DMS53 (cell line): ENCODE results near the gene SERINC5.
"Not testable (repeated sequence)": the region's sequence is repeated elsewhere in the genome, so short reads cannot be mapped to it uniquely, and the experiment has no call there.

ENCODE experiments used
- DNase-seq: peaks from one replicate; lab custom pipeline; 2025; lab: John Stamatoyannopoulos, UW

SERINC5 gene

DNA sequence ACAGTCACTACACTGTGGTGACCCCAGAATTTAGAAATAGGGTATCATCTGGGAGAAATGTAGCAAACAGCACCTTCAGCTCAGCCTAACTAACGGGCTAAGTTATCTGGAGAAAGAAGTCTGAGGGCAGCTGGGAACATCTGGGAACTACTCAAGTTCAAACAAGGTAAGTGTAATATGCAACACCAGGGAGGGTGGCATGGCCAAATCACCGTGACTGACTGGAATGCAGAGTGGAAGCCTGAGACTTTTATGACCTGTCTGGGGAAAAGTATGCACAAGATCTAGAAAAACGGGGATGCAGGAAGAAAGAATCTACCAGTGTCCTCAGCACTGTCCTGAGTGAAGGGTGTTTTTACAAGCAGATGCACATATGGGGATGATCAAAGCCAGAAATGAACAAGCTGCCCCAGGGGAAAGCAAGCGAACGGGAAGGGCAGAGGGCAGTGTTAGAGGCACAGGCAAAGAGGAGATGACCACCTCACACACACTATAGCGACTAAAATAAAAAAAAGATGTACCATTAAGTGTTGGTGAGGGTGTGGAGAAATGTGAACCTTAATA, 59.9 kb downstream of the SERINC5 start:
- no peak for DNase-seq

DNA sequence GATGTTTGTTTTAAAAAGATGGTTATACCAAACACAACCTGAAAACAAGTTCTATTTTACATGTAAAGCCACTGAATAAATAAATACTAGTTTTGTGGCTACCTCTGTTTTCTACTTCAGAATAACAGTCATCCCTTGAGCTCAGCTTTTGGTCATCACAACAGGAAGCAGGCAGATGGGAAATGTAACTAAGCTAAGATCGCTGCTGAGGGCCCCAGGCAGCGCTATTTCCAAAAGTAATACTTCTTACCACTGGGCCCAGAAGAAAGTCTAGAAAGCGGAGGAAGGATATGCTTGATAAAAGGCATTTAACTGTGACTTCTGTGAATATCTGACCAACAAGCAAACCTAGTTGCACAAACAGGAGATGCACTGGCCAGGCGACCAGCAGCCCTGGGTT, 61.4 kb downstream of the SERINC5 start:
- no peak for DNase-seq

DNA sequence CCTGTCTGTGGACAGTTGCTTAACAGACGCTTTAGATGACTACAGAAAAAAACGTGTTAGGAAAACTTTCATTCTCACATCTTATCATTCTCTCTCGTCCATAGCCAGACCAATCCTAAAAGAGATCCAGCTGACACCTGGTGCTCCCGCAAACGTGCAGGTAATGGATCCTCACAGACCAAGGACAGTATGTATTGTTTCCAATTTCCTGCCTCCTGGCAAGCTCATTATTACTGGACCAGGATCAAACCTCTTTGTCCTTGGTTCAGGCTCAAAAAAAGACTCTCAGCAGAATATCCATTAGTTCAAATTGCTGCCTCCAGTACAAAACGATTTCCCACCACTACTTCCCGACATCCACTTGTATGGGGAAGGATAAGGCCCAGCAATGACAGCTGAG, 62.4 kb downstream of the SERINC5 start:
- DNase-seq, result no peak

DNA sequence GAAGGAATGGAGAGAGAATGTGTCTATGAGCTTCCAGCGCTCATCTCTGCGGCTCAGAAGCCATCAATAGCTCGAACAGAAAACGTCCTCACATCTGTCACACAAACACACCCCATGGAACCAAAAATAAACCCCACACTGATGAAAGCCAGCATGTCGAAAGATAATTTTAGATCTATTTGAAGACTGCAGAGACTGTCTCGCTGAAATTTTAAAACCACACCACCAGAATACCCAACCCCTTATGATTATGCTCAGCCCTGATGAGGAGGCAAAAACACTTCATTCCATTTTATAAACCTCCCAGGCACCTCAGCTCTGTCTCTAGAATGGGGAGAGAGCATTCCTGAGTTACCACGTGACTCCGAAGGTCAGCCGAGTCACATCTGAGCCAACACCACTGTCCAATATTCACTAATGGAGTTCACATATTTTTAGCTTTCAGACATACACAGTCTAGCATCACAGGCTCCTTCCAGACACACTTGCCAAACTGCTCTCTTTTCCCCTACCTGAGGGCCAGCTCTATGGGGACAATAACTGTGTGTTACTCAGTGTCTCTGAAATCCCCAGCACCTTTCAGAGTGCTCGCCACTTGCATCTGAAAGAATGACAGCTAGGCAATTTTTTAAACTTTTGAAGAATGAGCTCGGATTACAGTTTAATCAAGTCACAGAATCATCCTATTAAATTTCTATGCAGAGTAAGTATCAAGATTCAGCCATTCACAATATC, 63.2 kb downstream of the SERINC5 start:
- DNase-seq, result no peak

DNA sequence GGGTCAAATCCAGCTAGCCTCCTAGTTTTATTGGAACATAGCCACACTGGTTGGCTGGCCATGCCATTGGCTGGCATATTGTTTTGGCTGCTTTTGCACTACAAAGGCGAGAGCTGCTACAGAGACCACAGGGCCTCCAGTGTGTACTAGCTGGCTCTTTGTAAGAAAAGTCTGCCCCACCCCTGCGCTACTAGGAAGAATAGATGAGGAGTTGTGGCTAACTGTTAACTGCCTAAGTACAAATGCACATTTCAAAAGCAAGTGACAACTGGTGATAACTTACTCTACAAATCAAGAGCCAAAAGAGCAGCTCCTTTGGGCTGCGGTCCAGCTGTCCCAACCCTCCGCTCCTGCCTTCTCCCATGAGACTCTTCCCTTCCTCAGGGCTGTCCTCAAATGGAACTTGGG, 63.9 kb downstream of the SERINC5 start:
- DNase-seq, result no peak

DNA sequence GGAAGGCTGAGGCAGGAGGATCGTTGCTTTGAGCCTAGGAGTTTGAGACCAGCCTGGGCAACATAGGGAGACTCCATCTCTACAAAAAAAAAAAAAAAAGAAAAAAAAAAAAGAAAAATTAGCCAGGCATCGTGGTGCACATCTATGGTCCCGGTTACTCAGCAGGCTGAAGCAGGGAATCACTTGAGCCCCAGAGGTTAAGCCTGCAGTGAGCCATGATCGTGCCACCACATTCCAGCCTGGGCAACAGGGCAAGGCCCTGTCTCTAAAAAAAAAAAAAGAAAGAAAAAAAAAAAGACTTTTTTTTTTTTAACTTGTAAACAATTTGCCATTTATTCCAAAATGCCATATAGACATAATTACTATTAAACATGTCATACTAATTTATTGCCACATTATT, 64.5 kb downstream of the SERINC5 start:
- no peak for DNase-seq

DNA sequence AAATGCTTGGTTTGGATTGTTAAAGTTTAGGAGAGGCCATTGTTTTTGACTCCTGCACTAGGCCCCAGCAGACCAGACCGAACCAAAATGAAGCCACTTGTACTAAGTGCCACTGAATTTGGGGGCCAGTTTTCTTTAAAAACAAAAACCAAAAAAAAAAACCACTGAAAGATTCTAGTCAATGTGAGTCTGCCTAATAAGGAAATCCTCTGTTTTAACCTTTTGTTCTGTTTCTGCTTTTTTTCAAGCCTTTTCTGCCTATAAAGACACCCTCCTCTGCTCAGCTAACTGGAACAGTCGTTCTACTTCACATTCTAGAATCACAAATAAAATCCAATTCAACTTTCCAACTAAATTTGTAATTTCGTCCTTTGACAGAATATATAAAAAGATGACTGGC, 64.9 kb downstream of the SERINC5 start:
- no peak for DNase-seq

DNA sequence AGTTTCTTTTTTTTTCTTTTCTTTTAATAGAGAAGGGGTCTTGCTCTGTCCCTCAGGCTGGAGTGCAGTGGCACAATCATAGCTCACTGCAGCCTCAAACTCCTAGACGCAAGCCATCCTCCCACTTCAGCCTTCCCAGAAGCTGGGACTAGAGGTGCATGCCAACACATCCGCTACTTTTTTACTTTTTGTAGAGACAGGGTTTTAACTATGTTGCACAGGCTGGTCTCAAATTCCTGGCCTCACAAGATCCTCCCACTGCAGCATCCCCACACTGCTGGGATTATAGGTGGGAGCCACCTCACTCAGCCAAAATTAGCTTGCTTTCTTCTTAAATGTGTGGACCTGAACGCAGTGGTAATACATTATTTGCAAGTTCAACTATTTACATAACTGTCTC, 66.1 kb downstream of the SERINC5 start:
- DNase-seq, result no peak

DNA sequence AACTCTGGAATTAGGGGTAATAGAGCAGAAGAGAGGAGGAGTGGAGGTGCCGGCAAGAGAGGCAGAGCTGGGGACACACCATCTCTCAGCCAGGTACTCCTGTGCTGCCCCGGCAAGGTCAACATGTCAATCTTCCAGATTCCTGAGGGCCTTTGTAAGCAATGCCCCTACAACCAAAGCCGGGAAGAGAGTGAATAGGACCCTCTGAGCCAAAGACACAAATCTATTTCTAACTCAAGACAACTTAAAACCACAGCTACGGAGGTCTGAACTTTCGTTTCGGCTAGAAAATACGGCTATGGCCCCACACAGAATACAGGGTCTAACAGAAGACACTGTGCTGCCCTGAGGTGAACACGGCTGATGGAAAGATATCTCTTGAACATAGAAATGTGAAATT, 66.6 kb downstream of the SERINC5 start:
- DNase-seq, result no peak

DNA sequence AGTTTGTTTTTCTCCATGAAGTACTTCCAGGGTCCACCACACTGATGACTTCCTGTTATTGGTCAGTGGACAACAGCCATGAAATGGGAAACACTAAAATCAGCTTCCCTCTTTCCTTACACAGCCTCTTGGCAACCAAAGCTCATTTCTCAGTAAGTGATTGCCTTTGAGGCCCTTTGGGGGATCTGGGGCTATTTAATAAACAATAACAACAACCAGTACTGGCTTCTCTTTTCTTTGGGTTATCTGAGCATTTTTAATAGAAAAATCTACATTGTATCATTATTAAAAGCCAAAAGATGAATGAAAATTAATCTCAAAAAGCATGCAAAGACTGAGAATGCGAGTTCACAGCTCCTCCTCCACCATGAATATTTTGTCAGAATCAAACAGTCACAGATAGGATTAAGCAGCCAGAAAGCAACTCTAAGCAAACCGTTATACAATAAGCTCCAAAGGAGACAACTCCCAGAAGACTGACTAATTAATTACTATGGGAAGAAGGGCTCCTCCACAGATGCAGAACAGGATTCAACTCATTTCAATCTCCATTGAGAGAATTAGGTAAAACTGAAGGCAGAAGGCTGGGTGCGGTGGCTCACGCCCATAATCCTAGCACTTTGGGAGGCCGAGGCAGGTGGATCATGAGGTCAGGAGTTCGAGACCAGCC, 68.3 kb downstream of the SERINC5 start:
- no peak for DNase-seq

DNA sequence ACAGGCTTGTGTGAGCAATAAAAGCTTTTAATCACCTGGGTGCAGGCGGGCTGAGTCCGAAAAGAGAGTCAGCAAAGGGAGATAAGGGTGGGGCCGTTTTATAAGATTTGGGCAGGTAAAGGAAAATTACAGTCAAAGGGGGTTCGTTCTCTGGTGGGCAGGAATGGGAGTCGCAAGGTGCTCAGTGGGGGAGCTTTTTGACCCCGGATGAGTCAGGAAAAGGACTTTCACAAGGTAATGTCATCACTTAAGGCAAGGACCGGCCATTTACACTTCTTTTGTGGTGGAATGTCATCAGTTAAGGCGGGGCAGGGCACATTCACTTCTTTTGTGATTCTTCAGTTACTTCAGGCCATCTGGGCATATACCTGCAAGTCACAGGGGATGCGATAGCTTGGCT, 70.3 kb downstream of the SERINC5 start:
- not testable (repeated sequence) for DNase-seq

DNA sequence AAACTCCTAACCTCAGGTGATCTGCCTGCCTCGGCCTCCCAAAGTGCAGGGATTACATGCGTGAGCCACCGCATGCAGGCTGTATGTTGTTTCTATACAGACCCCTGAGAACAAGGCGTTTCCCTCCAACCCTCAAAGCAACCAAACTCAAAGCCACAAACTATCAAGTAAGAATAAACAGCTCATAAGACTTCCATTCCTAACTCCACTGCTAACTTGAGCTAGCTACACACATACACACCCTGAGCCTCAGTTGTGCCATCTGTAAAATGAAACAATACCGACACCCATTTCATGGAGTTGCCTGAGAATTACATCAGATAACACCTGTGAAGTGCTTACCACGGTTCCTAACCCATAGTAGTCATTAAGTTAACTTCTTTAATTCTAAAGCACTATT, 70.8 kb downstream of the SERINC5 start:
- no peak for DNase-seq

DNA sequence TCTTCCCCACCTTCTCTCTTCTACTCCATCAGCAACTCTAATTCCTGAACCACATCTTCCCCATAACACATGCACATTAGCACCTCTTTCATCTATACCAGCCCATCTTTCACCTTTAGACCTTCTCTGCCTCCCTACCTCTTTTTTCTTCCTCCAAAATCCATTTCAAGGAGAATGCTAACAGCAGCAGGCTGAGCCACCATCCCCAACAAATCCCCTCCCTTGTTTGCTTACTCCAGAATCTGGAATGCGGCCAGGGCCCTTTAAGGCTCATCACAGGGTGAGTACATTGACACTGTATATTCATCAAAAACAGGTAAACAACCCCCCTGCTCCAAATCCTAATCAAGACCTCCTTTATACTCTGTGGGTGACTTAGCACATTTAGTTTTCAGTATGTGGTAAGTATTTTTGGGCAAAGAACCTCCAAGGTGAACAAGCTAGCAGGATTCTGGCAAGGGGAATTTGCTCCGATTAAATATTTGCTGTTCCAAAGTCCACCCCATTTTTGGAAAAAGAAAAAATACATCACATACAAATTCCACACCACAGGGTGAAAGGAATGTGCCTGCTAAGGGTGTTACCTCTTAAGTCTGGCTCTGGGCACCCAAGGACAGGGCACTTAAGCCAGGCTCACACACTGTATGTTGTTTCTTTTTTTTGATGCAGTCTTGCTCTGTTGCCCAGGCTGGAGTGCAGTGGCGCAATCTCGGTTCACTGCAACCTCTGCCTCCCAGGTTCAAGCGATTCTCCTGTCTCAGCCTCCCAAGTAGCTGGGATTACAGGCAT, 71.4 kb downstream of the SERINC5 start:
- DNase-seq, result peak; percentile 60

DNA sequence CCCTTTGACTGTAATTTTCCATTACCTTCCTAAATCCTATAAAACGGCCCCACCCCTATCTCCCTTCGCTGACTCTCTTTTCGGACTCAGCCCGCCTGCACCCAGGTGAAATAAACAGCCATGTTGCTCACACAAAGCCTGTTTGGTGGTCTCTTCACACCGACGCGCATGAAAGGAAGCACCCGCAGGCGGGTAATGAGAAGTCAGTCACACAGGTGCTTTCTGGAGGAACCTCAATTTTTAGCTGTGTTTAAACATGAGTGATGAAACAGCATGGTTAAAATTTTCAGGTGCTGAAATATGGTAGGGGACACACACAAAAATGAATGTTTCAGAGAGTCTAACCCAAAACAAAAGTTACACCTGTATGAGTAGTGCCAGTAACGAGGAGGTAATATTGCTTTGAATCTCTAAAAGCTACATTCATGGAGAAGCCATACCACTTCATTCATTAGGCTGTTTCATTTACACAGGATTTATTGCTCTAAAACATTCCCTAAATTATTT, 72.1 kb downstream of the SERINC5 start:
- DNase-seq, result not testable (repeated sequence)

DNA sequence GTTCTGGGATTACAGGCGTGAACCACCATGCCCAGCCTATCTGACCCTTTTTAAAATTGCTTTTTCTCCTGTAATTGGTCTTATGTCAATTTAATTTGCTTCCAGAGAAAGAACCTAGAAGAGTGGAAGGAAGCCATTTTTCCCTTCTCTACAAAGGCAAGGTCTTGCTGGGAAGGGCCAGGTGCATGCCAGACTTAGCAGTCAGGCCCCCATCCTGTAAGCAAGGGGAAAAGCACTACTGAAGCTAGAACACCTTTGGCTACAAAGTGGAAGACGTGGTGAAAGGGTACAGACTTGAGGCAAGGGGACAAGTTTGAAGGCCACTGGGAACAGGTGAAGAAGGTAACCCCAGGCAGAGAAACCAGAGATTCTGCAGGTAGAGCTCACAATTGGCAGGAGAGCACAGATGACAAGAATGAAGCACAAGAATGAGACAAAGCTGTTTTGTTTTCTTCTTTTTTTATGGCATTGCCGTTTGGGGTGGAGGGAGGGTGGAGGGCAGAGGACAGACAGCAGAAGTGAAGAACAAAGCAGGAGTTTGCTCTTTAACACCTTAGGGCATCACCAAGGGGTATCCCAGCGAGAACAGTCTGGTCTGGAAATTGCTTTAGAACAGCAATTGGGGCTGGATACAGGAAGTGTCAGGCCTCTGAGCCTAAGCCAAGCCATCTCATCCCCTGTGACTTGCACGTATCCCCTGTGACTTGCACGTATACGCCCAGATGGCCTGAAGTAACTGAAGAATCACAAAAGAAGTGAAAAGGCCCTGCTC, 72.9 kb downstream of the SERINC5 start:
- peak; percentile 4 for DNase-seq

DNA sequence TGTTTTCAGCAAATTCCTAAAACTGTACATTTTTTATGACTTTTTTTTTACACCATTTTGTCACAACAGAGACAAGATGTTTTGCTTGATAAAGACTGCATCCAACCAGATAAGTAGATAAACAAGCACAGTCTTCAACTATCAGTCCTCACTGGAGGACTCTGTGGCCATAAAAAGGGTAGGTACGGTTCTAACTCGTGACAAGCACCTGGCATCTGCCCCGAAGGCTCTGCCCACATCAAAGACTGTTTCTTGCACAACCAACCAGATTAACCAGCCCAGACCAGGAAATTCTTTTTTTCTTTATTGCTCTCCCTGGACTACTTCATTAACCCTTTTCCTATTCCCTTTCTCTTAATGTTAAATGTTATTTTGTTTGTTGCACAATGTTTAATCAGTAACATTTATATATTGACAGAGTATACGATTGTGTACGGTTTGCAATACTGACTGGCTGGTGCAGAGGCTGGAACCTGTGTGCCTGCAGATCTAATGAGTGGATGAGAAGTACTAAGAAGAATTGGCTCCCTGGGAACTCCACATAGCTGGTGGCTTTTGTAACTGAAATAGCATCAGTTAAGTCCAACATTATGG, 74.1 kb downstream of the SERINC5 start:
- DNase-seq, result peak; percentile 82

DNA sequence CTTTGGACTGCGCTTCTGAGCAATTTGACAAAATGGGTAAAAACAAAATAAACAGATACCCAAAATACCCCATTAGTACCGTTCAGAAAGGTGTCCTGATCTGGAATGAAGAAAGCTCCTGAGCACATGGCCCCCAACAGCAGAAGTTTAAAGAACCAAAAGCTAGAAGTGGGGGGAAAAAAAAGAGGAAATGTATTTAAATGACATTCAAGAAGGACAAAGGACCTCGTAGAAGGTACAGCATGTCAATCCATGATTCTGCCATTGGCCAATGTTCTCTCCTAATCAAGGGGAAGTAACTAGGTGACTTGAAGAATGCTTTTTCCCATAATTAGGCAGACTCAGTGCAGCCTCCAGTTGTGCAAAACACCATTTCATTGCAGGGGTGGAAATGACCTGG, 78.6 kb downstream of the SERINC5 start:
- no peak for DNase-seq

DNA sequence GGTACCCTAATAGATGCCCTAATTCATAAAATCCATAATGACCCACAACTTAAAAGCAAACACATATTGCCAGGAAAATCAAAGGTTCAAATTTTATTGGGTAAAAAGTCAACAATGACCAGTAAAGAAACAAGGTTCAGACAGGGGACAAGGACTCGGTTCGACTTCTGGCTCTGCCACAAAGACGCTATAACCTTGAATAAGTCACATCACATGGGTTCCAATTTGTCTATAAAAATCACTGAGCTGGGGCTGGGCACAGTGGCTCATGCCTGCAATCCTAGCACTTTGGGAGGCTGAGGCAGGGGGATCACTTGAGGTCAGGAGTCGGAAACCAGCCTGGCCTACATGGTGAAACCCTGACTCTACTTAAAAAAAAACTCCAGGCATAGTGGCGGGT, 80.5 kb downstream of the SERINC5 start:
- no peak for DNase-seq

DNA sequence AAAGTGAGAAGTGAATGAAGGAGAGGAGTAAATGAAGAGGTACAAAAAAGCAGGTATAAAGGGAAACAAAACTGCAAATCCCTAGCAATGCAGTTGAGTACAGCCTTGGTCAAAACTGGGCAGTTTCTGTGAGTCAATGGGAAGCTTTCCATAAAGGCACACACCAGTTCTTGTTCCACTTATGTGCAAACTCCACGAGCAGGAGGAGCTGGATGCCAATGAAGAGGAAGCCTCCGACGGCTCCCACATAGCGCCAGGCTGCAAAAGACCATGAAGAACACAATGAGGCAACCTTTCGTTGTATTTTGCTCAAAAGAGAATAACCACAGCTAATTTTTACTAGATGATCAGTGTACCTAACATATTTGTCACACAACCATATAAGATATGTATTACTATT, 81.1 kb downstream of the SERINC5 start:
- no peak for DNase-seq

DNA sequence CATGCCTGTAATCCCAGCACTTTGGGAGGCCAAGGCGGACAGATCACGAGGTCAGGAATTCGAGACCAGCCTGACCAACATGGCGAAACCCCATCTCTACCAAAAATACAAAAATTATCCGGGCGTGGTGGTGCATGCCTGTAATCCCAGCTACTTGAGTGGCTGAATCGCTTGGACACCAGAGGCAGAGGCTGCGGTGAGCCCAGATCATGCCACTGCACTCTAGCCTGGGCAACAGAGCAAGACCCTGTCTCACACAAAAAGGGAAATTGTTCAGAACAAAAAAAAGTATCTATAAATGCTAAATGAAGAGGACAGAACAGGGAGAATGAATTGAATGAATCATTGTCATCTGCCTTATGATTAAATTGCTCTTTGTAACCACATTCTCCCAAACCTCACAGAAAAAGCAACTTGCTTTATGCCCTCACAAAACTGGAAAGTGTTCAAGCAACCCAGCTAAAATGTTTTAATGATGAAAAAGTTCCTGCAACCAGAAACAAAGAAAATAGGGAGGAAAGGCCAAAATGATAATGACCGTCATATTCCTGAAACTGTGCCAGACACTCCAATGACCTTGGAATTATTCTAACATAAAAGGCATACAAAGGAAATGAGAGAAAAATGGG, 83.7 kb downstream of the SERINC5 start:
- DNase-seq, result no peak

DNA sequence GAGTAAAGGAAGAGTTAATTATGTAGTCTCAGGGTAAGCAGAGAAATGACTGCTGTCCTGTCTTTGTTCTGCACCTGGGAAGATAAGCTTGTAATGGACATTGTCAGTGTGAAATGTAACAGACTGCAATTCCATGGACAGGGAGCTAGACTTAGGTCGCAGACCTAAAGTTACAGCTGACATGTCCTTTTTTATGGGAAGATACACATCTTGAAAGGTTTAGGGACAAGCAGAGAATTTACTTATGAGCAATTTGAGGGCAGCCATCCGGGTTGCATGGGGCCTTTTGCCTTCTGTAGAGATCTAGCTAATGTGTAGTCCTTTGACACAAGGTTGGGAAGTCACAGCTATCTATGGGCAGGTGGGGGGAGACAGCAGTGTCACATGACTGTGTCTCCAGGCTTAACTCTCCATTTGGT, 85.7 kb downstream of the SERINC5 start:
- DNase-seq, result no peak
